ENCODE results near the gene HSPA14. TPM values are rescaled to one million over a fixed set of nuclear protein-coding genes. Genes with fewer than 3 reads are reported as not detected.

Gene HSPA14
- total and polyA plus RNA-seq, 2 of the 8 experiments (the other 6 are each of a cell fraction or from before 2014, with no cell fraction given) = 20.5 to 36.4 TPM

DNA sequence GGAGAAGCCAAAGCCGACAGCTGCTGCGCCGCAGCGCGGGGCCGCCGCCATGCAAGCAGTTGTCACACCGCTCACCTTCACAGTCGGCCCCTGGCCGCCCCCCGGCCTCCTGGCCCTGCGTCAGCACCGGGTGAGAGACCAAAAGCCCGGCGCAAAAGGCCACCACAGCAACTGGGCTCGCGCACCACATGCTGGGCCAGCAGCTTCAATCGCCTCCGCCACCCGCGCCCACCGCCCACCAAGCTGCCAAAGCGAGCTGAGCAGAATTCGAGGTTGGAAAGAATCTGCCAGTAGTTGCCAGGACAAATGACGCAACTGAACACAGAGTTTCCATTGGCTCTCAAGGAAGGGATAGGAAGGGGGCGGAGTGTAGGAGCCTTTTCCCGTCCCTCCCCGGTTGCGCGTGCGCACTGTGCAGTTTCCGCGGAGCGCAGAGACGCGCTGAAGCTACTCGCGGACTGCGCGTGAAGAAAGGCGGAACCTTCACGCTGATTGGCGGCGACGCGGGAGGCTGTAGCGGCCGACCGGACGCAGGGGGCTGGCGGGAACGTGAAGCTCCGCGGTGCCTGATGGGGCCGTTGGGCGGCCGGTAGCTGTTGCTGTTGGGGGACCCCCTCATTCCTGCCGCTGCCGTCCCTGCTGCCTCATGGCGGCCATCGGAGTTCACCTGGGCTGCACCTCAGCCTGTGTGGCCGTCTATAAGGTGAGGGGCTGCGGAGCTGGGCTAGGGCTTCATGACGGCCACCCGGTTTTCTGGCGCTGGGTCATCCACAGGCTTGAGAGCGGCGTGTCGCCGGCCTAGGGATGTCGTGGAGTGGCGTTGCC lies at the start of gene HSPA14, which contains the start of the genes CDNF and MSANTD7 (continued):
- TF ChIP-seq, protein P1, sequence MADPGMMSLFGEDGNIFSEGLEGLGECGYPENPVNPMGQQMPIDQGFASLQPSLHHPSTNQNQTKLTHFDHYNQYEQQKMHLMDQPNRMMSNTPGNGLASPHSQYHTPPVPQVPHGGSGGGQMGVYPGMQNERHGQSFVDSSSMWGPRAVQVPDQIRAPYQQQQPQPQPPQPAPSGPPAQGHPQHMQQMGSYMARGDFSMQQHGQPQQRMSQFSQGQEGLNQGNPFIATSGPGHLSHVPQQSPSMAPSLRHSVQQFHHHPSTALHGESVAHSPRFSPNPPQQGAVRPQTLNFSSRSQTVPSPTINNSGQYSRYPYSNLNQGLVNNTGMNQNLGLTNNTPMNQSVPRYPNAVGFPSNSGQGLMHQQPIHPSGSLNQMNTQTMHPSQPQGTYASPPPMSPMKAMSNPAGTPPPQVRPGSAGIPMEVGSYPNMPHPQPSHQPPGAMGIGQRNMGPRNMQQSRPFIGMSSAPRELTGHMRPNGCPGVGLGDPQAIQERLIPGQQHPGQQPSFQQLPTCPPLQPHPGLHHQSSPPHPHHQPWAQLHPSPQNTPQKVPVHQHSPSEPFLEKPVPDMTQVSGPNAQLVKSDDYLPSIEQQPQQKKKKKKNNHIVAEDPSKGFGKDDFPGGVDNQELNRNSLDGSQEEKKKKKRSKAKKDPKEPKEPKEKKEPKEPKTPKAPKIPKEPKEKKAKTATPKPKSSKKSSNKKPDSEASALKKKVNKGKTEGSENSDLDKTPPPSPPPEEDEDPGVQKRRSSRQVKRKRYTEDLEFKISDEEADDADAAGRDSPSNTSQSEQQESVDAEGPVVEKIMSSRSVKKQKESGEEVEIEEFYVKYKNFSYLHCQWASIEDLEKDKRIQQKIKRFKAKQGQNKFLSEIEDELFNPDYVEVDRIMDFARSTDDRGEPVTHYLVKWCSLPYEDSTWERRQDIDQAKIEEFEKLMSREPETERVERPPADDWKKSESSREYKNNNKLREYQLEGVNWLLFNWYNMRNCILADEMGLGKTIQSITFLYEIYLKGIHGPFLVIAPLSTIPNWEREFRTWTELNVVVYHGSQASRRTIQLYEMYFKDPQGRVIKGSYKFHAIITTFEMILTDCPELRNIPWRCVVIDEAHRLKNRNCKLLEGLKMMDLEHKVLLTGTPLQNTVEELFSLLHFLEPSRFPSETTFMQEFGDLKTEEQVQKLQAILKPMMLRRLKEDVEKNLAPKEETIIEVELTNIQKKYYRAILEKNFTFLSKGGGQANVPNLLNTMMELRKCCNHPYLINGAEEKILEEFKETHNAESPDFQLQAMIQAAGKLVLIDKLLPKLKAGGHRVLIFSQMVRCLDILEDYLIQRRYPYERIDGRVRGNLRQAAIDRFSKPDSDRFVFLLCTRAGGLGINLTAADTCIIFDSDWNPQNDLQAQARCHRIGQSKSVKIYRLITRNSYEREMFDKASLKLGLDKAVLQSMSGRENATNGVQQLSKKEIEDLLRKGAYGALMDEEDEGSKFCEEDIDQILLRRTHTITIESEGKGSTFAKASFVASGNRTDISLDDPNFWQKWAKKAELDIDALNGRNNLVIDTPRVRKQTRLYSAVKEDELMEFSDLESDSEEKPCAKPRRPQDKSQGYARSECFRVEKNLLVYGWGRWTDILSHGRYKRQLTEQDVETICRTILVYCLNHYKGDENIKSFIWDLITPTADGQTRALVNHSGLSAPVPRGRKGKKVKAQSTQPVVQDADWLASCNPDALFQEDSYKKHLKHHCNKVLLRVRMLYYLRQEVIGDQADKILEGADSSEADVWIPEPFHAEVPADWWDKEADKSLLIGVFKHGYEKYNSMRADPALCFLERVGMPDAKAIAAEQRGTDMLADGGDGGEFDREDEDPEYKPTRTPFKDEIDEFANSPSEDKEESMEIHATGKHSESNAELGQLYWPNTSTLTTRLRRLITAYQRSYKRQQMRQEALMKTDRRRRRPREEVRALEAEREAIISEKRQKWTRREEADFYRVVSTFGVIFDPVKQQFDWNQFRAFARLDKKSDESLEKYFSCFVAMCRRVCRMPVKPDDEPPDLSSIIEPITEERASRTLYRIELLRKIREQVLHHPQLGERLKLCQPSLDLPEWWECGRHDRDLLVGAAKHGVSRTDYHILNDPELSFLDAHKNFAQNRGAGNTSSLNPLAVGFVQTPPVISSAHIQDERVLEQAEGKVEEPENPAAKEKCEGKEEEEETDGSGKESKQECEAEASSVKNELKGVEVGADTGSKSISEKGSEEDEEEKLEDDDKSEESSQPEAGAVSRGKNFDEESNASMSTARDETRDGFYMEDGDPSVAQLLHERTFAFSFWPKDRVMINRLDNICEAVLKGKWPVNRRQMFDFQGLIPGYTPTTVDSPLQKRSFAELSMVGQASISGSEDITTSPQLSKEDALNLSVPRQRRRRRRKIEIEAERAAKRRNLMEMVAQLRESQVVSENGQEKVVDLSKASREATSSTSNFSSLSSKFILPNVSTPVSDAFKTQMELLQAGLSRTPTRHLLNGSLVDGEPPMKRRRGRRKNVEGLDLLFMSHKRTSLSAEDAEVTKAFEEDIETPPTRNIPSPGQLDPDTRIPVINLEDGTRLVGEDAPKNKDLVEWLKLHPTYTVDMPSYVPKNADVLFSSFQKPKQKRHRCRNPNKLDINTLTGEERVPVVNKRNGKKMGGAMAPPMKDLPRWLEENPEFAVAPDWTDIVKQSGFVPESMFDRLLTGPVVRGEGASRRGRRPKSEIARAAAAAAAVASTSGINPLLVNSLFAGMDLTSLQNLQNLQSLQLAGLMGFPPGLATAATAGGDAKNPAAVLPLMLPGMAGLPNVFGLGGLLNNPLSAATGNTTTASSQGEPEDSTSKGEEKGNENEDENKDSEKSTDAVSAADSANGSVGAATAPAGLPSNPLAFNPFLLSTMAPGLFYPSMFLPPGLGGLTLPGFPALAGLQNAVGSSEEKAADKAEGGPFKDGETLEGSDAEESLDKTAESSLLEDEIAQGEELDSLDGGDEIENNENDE (IDR thresholded peaks at IDR 0.05; ENCODE audit: insufficient replicate concordance, low read length) = no peak
- TF ChIP-seq PHF8 (conservative IDR thresholded peaks at IDR 0.05; ENCODE audit: low read depth, low read length) = peak; percentile 85
- TF ChIP-seq MAFK (IDR thresholded peaks at IDR 0.05; ENCODE audit: low read depth, low read length) = no peak
- no peak; the same call in 1 of the 2 replicates for TF ChIP-seq CHD1 (IDR thresholded peaks at IDR 0.05; ENCODE audit: low read depth, low read length)
- TF ChIP-seq KDM1A (IDR thresholded peaks at IDR 0.05; ENCODE audit: borderline replicate concordance, low read length) = no peak
- TF ChIP-seq TCF12 (IDR thresholded peaks at IDR 0.05; ENCODE audit: low read depth, low read length) = 0 out of 2 replicates have a peak, but pooled peaks have one; percentile 29
- peak in 1 of 2 experiments; percentile 10; a peak in 1 of 3 replicates for TF ChIP-seq EP300 (IDR thresholded peaks at IDR 0.05; ENCODE audit: borderline replicate concordance in 1 of 2, low read depth in 2 of 2, low read length in 2 of 2)
- TF ChIP-seq, protein P2, sequence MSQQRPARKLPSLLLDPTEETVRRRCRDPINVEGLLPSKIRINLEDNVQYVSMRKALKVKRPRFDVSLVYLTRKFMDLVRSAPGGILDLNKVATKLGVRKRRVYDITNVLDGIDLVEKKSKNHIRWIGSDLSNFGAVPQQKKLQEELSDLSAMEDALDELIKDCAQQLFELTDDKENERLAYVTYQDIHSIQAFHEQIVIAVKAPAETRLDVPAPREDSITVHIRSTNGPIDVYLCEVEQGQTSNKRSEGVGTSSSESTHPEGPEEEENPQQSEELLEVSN (IDR thresholded peaks at IDR 0.05) = peak; percentile 80

All from H1 (cell line).